GM12878 (cell line): ENCODE data around the gene NCAPD2. TPM values are rescaled to one million over a fixed set of nuclear protein-coding genes. Genes with fewer than 3 reads are reported as not detected.
A peak's percentile ranks its signal among the peaks of the same experiment; 100 is the strongest.

Experiments
- ATF3 ChIP-seq: IDR thresholded peaks from 2 replicates; pipeline ENCODE4 v1.6.1; 2011; ENCODE audit warnings: low read depth, mild to moderate bottlenecking, low read length, moderate library complexity, borderline replicate concordance; ENCODE audit errors: extremely low read depth
- CEBPZ ChIP-seq: fragments of 150-350 bp; IDR thresholded peaks from 2 replicates; pipeline ENCODE4 v1.6.1; 2016; ENCODE audit warnings: low read depth, low read length
- CUX1 ChIP-seq: IDR thresholded peaks from 2 replicates; pipeline ENCODE4 v1.6.1; 2012; ENCODE audit warnings: improper control_type of control experiment, low read depth, low read length; ENCODE audit not compliant: insufficient replicate concordance
- EGR1 ChIP-seq, 2 experiments: IDR thresholded peaks; 1 replicate in 1 of 2; 2 replicates in 1 of 2; pipeline ENCODE4 v1.6.1; 2011 to 2012; ENCODE audit warnings: low read depth in 2 of 2, low read length in 2 of 2, borderline replicate concordance in 1 of 2, mild to moderate bottlenecking in 1 of 2, moderate library complexity in 1 of 2
- FOXK2 ChIP-seq: fragments of 450-650 bp; IDR thresholded peaks from 2 replicates; pipeline ENCODE4 v1.6.1; 2017; ENCODE audit warnings: mild to moderate bottlenecking, moderate library complexity
- GABPA ChIP-seq: IDR thresholded peaks from 2 replicates; pipeline ENCODE4 v1.6.1; 2014; ENCODE audit warnings: antibody characterized with exemption, low read depth, mild to moderate bottlenecking, inconsistent platforms
- MYC ChIP-seq: IDR thresholded peaks from 2 replicates; pipeline ENCODE4 v1.6.1; 2011; ENCODE audit warnings: mild to moderate bottlenecking, low read length, moderate library complexity, inconsistent platforms; ENCODE audit not compliant: insufficient read depth, insufficient replicate concordance, insufficient read length, severe bottlenecking
- NR2C2 ChIP-seq: IDR thresholded peaks from 2 replicates; pipeline ENCODE4 v1.6.1; 2011; ENCODE audit warnings: borderline replicate concordance, low read depth; ENCODE audit not compliant: control insufficient read depth, insufficient read length
- PML ChIP-seq: IDR thresholded peaks from 2 replicates; pipeline ENCODE4 v1.6.1; 2012; ENCODE audit warnings: low read length, inconsistent platforms
- SIX5 ChIP-seq: IDR thresholded peaks from 2 replicates; pipeline ENCODE4 v1.6.1; 2011; ENCODE audit warnings: mild to moderate bottlenecking, low read depth, low read length, moderate library complexity; ENCODE audit not compliant: severe bottlenecking
- YY1 ChIP-seq: IDR thresholded peaks from 2 replicates; pipeline ENCODE4 v1.6.1; 2011; ENCODE audit warnings: low read depth, mild to moderate bottlenecking, low read length
- polyA plus RNA-seq, 11 experiments: library from polyadenylated mRNA; depleted of rRNA in 4 of 11; unstranded in 6 of 11; stranded (reverse) in 5 of 11; fragments of >200 nt; fragmentation: Nextera tagmentation in 4 of 11; fragmentation: Illumina TruSeq in 1 of 11; extraction: Ambion mirVana in 4 of 11; extraction: Trizol in 1 of 11; gene quantifications; 1 replicate in 1 of 11; 2 replicates in 10 of 11; pipeline versions ENCODE4 v1.2.1 to v1.2.3, GENCODE V29; 2011 to 2016; ENCODE audit warnings: inconsistent platforms in 2 of 11, missing spikeins in 2 of 11, low read depth in 1 of 11
- total RNA-seq, 4 experiments: library from RNA; depleted of rRNA in 3 of 4; stranded (reverse); fragments of >200 nt in 3 of 4; fragmentation: Illumina TruSeq in 1 of 4; extraction: Trizol in 1 of 4; gene quantifications; 2 replicates each; pipeline versions ENCODE4 v1.2.1 to v1.2.3, GENCODE V29; 2013 to 2021
- TF ChIP-seq, protein P1 (sequence below): fragments of 450-650 bp; IDR thresholded peaks from 2 replicates; pipeline ENCODE4 v1.6.1; 2017; ENCODE audit warnings: borderline replicate concordance

Gene NCAPD2
- total and polyA plus RNA-seq, 10 of the 15 experiments (the other 5 are each of a cell fraction or from before 2014, with no cell fraction given) = 24.2 to 160 (median 110) TPM

DNA sequence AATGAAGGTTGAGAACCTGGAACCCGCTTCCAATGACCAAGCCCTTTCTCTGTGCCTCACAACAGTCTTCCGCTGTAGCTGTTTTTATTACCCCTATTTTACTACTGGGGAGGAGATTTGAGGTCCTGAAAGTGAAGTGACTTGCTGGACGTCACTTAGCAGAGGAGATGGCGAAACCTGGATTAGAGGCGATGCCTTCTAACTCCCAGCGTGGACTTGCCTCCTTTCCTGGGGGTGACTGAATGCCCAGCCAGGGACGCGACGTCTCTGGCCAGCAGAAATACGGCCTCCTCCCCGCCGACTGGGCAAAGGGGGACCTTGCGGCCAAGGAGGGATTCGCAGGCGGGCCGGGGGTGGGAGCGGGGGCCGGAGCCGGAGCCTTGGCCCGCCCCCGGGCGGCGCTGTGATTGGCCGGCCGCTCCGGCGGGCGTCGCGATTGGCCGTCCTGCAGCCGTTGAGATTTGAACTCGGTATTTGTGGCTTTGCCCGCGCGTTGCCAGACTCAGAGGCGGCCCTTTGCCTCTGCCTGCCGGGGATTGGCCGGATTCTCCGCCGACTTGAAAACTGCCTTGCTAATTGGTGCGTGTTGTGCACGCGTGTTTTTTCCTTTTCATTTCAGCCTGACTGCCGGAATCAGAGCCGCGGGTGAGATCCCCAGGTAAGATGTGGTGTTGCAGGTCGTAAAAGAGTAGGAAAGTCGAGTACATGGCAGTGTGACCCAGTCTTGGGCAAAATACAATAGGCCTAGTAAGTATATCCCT lies at the start of gene NCAPD2 (continued):
- TF ChIP-seq ATF3 (no peak), MYC (no peak), GABPA (peak; percentile 52; the same call in 1 of the 2 replicates), SIX5 (no peak), CUX1 (no peak), EGR1 (IDR thresholded peaks at IDR 0.05; ENCODE audit: borderline replicate concordance in 1 of 2, low read depth in 2 of 2, low read length in 2 of 2) (peak in 1 of 2 experiments; percentile 96; a peak in 2 of 3 replicates), YY1 (0 out of 2 replicates have a peak, but pooled peaks have one; percentile 17), FOXK2 (no peak), NR2C2 (no peak), PML (peak; percentile 85; the same call in 1 of the 2 replicates), CEBPZ (no peak)
- TF ChIP-seq, protein P1, sequence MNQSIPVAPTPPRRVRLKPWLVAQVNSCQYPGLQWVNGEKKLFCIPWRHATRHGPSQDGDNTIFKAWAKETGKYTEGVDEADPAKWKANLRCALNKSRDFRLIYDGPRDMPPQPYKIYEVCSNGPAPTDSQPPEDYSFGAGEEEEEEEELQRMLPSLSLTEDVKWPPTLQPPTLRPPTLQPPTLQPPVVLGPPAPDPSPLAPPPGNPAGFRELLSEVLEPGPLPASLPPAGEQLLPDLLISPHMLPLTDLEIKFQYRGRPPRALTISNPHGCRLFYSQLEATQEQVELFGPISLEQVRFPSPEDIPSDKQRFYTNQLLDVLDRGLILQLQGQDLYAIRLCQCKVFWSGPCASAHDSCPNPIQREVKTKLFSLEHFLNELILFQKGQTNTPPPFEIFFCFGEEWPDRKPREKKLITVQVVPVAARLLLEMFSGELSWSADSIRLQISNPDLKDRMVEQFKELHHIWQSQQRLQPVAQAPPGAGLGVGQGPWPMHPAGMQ = no peak
